Neural progenitor cell (in vitro differentiated cells): ENCODE results near the gene SCFD2.

Source experiments
- EZH2 ChIP-seq: fragments of 200-600 bp; sonication (generic); IDR thresholded peaks from 2 replicates; pipeline ENCODE4 v1.6.1; 2017; ENCODE audit warnings: antibody characterized with exemption, mild to moderate bottlenecking, moderate library complexity
- EZH2phosphoT487 ChIP-seq: fragments of 200-600 bp; sonication (generic); IDR thresholded peaks from 2 replicates; pipeline ENCODE4 v1.6.1; 2017; ENCODE audit warnings: antibody characterized with exemption
- TF ChIP-seq, protein P1 (sequence below): fragments of 200-600 bp; sonication (generic); IDR thresholded peaks from 2 replicates; pipeline ENCODE4 v1.5.1; 2017; ENCODE audit warnings: antibody characterized with exemption, mild to moderate bottlenecking

DNA sequence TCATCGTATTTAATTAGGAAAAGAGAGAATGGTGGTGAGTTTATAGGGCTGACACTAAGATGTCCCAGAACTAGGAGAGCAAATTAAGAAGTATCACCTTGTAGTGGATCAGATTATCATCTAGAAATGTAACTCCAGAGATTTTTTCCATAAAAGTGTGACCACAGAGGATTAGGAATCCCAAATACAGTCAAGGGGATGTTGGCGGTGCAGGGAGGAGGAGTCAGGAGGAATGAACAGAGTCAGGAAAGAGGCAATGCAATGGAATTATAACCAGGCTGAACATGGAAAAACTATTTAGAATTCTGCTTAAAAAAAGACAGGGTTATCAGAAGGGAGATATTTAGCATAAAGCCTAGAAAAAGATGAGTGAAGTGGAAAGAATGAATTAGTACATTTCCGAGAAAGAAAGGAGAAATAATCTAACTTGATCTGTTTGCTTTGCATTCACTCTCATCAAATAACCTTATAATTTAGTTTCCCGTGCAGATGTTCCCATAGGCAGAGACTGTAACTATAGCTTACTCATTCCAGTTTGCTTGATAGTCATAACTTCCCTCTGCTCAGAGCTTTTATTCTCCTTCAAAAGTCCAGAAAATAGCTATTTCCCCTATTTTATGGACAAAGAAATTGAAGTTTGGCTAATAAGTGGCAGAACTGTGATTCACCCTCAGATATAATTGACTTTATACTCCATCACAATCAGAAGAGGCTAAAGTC, 56.4 kb downstream of the SCFD2 start:
- TF ChIP-seq, protein P1, sequence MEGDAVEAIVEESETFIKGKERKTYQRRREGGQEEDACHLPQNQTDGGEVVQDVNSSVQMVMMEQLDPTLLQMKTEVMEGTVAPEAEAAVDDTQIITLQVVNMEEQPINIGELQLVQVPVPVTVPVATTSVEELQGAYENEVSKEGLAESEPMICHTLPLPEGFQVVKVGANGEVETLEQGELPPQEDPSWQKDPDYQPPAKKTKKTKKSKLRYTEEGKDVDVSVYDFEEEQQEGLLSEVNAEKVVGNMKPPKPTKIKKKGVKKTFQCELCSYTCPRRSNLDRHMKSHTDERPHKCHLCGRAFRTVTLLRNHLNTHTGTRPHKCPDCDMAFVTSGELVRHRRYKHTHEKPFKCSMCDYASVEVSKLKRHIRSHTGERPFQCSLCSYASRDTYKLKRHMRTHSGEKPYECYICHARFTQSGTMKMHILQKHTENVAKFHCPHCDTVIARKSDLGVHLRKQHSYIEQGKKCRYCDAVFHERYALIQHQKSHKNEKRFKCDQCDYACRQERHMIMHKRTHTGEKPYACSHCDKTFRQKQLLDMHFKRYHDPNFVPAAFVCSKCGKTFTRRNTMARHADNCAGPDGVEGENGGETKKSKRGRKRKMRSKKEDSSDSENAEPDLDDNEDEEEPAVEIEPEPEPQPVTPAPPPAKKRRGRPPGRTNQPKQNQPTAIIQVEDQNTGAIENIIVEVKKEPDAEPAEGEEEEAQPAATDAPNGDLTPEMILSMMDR: no peak
- no peak for TF ChIP-seq EZH2
- no peak for TF ChIP-seq EZH2phosphoT487
